GM18861 (cell line): Measurements from ENCODE around the gene COX7A2.

Experiments
- ATAC-seq: cut with Tn5 transposase; IDR thresholded peaks from one replicate; pipeline ENCODE4 v1.9.1; 2021; ENCODE audit not compliant: unreplicated experiment

COX7A2 gene

GRCh38 chr6:75243333-75244062, at the start of gene COX7A2:
Gene COX7A2, minus strand, starts transcription at chr6:75243801. Its CDS starts 67 bp downstream, at chr6:75243734.
- peak; percentile 96 for ATAC-seq

- ATAC-seq: no peak
These were observed 49.0 kb upstream of the COX7A2 start for GRCh38 chr6:75292555-75292954.

- ATAC-seq: no peak
These were observed 48.1 kb upstream of the COX7A2 start for GRCh38 chr6:75291744-75292143.

- ATAC-seq: no peak
These were observed 47.7 kb upstream of the COX7A2 start for GRCh38 chr6:75291331-75291730.

- ATAC-seq: no peak
These were observed 46.7 kb upstream of the COX7A2 start for GRCh38 chr6:75290136-75290945.

GRCh38 chr6:75288023-75288422, 44.4 kb upstream of the COX7A2 start:
- no peak for ATAC-seq

- no peak for ATAC-seq
These were observed 43.8 kb upstream of the COX7A2 start for GRCh38 chr6:75287424-75287823.

GRCh38 chr6:75286955-75287354, 43.4 kb upstream of the COX7A2 start:
- ATAC-seq: no peak

GRCh38 chr6:75285283-75285639, 41.7 kb upstream of the COX7A2 start:
- ATAC-seq: no peak

- peak; percentile 76 for ATAC-seq
These were observed 41.2 kb upstream of the COX7A2 start, which contains the start of gene TMEM30A for GRCh38 chr6:75284632-75285282. Gene TMEM30A, minus strand, starts transcription at chr6:75284792. Its CDS starts 154 bp downstream, at chr6:75284638.

- ATAC-seq: no peak
These were observed 40.5 kb upstream of the COX7A2 start for GRCh38 chr6:75283907-75284631.

GRCh38 chr6:75282706-75283105, 39.1 kb upstream of the COX7A2 start:
- ATAC-seq: no peak

GRCh38 chr6:75281653-75282052, 38.1 kb upstream of the COX7A2 start:
- peak; percentile 23 for ATAC-seq

- no peak for ATAC-seq
These were observed 36.7 kb upstream of the COX7A2 start for GRCh38 chr6:75280131-75280855.

GRCh38 chr6:75279418-75279817, 35.8 kb upstream of the COX7A2 start:
- ATAC-seq: no peak

- no peak for ATAC-seq
These were observed 35.0 kb upstream of the COX7A2 start for GRCh38 chr6:75278474-75279077.

GRCh38 chr6:75275067-75275466, 31.5 kb upstream of the COX7A2 start:
- no peak for ATAC-seq

- no peak for ATAC-seq
These were observed 29.4 kb upstream of the COX7A2 start for GRCh38 chr6:75273009-75273408.

- no peak for ATAC-seq
These were observed 28.7 kb upstream of the COX7A2 start for GRCh38 chr6:75272145-75272840.
